ENCODE data around the gene ARIH2. TPM values are rescaled to one million over a fixed set of nuclear protein-coding genes. Genes with fewer than 3 reads are reported as not detected.

The ARIH2 gene
- total RNA-seq, 1 experiment from 2014 or later = 167 TPM

DNA sequence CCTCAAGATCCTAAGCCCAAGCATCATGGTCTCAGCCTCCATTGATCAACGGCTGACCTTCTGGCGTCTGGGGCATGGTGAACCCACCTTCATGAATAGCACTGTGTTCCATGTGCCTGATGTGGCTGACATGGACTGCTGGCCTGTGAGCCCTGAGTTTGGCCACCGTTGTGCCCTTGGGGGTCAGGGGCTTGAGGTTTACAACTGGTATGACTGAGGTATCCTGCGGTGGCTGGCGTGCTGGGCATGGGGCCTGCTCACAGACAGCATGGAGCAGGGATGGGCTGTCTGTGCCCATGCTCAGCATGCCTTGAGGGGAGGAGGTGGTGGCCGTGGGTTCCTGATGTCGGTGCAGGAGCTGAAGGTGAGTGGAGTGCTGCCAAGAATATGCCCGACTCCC is 96.4 kb downstream of the ARIH2 start:
- CTCF ChIA-PET = interaction anchor here (1.1 to 2.3 kb wide), 3 partner anchors 26 to 29 kb away, joined by 3 to 16 read pairs (median 7); partner anchors contain the start of gene P4HTM
- Mint-ChIP-seq H3K4me3 (ENCODE audit: unreplicated experiment) (no peak overlapping the region), H3K27me3 (ENCODE audit: insufficient read depth, unreplicated experiment) (no peaks in the 10 kb centered on the region), H3K27ac (ENCODE audit: low read depth, unreplicated experiment) (no peak overlapping the region), H3K36me3 (ENCODE audit: insufficient read depth, unreplicated experiment) (peaks cover 73% of the 10 kb centered on the region), H3K4me1 (ENCODE audit: insufficient read depth, unreplicated experiment) (no peaks in the 10 kb centered on the region), H3K9me3 (ENCODE audit: unreplicated experiment) (no peaks in the 10 kb centered on the region)
- no TSS peak for BruUV-seq (replicated peaks)
- intact Hi-C loops (cut with micrococcal nuclease) = loop anchor here (2.0 kb wide), 1 partner anchor 26 kb away; no protein-coding TSS in a partner anchor
- no peak for TF ChIP-seq CTCF (IDR thresholded peaks at IDR 0.05; ENCODE audit: unreplicated experiment)
- POLR2A ChIA-PET = interaction anchor here (1.1 to 3.5 kb wide), 2 partner anchors 8 to 24 kb away, joined by 9 to 15 read pairs; partner anchors contain the start of genes P4HTM and WDR6
- DNase-seq (ENCODE audit: unreplicated experiment) = no peak

DNA sequence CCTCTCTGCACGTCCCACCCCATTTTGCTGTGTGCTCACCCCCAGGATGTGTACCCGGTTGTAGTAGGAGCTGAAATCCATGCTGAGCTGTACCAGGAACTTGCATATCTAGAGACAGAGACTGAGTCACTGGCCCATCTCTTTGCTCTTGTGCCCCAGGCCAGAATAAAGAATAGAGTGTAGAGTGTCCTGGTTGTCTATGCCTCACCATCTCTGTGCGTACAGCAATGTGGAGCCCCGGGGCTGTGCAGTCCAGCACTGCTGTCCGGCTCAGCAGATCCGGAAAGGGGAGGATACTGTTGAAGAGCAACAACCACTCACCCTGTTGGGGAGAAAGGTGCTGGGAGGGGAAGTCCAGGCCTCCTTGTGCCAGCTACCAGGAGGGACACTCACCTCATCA is 97.1 kb downstream of the ARIH2 start:
- Mint-ChIP-seq H3K9me3 (ENCODE audit: unreplicated experiment) (no peaks in the 10 kb centered on the region), H3K36me3 (ENCODE audit: insufficient read depth, unreplicated experiment) (peaks cover 66% of the 10 kb centered on the region), H3K4me1 (ENCODE audit: insufficient read depth, unreplicated experiment) (no peaks in the 10 kb centered on the region), H3K4me3 (ENCODE audit: unreplicated experiment) (no peak overlapping the region), H3K27me3 (ENCODE audit: insufficient read depth, unreplicated experiment) (no peaks in the 10 kb centered on the region), H3K27ac (ENCODE audit: low read depth, unreplicated experiment) (no peak overlapping the region)
- DNase-seq (ENCODE audit: unreplicated experiment) = no peak
- CTCF ChIA-PET = interaction anchor here (0.6 to 2.4 kb wide), 2 partner anchors 28 to 457 kb away, joined by 4 to 7 read pairs; no protein-coding TSS in a partner anchor
- BruUV-seq (replicated peaks) = no TSS peak
- TF ChIP-seq CTCF (IDR thresholded peaks at IDR 0.05; ENCODE audit: unreplicated experiment) = no peak
- intact Hi-C loops (cut with micrococcal nuclease) = loop anchor here (2.0 kb wide), 1 partner anchor 27 kb away; no protein-coding TSS in a partner anchor
- POLR2A ChIA-PET = interaction anchor here (1.1 to 3.5 kb wide), 2 partner anchors 8 to 25 kb away, joined by 9 to 15 read pairs; partner anchors contain the start of genes P4HTM and WDR6

GRCh38 chr3:49016414-49017228 is 98.0 kb downstream of the ARIH2 start:
- ChIA-PET CTCF (interaction anchor here (0.6 to 2.4 kb wide), 4 partner anchors 9 to 456 kb away, joined by 3 to 7 read pairs (median 4); no protein-coding TSS in a partner anchor), POLR2A (interaction anchor here (0.7 to 9.9 kb wide), 11 partner anchors 8 to 454 kb away, joined by 3 to 251 read pairs (median 5); partner anchors contain the start of genes DAG1, IMPDH2, P4HTM and QRICH1)
- peak overlapping the region; percentile 89 for H3K4me3 Mint-ChIP-seq (ENCODE audit: unreplicated experiment)
- DNase-seq (ENCODE audit: unreplicated experiment) = no peak
- H3K4me1 Mint-ChIP-seq (ENCODE audit: insufficient read depth, unreplicated experiment) = no peaks in the 10 kb centered on the region
- peaks cover 64% of the 10 kb centered on the region for H3K36me3 Mint-ChIP-seq (ENCODE audit: insufficient read depth, unreplicated experiment)
- H3K27ac Mint-ChIP-seq (ENCODE audit: low read depth, unreplicated experiment) = no peak overlapping the region
- no peaks in the 10 kb centered on the region for H3K27me3 Mint-ChIP-seq (ENCODE audit: insufficient read depth, unreplicated experiment)
- TF ChIP-seq CTCF (IDR thresholded peaks at IDR 0.05; ENCODE audit: unreplicated experiment) = no peak
- BruUV-seq (replicated peaks) = no TSS peak
- intact Hi-C loops (cut with micrococcal nuclease) = no loop called here
- H3K9me3 Mint-ChIP-seq (ENCODE audit: unreplicated experiment) = no peaks in the 10 kb centered on the region
